NT2/D1 (cell line): Measurements from ENCODE around the gene CLASP1.

Experiments
- SUZ12 ChIP-seq: IDR thresholded peaks from 2 replicates; pipeline ENCODE4 v1.6.1; 2011; ENCODE audit not compliant: insufficient read length, insufficient read depth; ENCODE audit errors: extremely low read depth
- YY1 ChIP-seq: IDR thresholded peaks from 2 replicates; pipeline ENCODE4 v1.6.1; 2011; ENCODE audit not compliant: insufficient read length, insufficient read depth
- ZNF274 ChIP-seq: IDR thresholded peaks from 2 replicates; pipeline ENCODE4 v1.6.1; 2011; ENCODE audit warnings: mild to moderate bottlenecking, low read depth, low read length

DNA sequence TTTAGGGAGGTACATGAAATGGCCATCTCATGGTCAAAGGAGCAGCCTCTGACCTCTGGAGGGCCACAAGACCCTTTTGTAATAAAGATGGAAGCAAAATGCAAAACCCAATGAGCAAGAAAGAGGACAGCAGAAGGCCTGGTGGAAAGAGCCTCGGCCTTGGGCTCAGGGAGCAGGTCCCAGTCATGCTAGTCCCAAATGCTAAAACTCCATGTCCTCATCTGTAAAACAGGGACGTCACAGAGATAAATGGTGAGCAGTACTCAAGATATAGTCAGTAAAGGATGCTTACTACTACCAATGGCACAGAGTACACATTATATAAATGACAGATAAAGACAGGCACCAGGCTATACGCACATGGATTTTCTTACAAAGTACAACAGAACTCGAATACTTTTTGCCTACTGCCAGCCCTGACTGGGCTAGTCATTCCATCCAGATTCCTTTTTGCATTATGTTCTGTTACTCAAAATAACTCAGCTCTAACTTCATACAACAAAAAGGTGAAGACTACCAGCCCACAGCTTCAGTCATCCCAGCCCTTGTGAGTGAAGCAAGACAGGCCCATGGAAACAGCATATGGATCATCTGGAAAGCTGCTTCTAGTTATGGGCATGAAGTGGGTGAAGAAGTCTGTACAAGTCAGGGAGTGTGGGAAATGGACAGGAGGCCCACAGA is 299.4 kb downstream of the CLASP1 start:
- TF ChIP-seq YY1: no peak
- no peak for TF ChIP-seq ZNF274
- TF ChIP-seq SUZ12: no peak
